Fibroblast of lung (primary cell): ENCODE results near the gene PIAS2. TPM values are rescaled to one million over a fixed set of nuclear protein-coding genes. Genes with fewer than 3 reads are reported as not detected.

ENCODE experiments used
- DNase-seq, 2 donors: peaks; one replicate each; pipeline versions ENCODE4 v3.0.0 to v3.0.0-alpha.2; 2010; ENCODE audit warnings: low read depth in 2 of 2
- H2AFZ ChIP-seq: 2 replicates; pipeline ENCODE4 v1.5.1; 2012; ENCODE audit warnings: low read length, control low read depth, inconsistent platforms
- H3K27ac ChIP-seq: 2 replicates; pipeline ENCODE4 v1.5.1; 2011; ENCODE audit warnings: low read length, control low read depth; ENCODE audit not compliant: insufficient read depth
- H3K27me3 ChIP-seq: 2 replicates; pipeline ENCODE4 v1.5.1; 2011; ENCODE audit warnings: mild to moderate bottlenecking, low read length; ENCODE audit not compliant: control insufficient read depth, insufficient read depth
- H3K36me3 ChIP-seq: 2 replicates; pipeline ENCODE4 v1.5.1; 2011; ENCODE audit warnings: low read length; ENCODE audit not compliant: control insufficient read depth, insufficient read depth
- H3K4me1 ChIP-seq: 2 replicates; pipeline ENCODE4 v1.5.1; 2011; ENCODE audit warnings: low read length; ENCODE audit not compliant: control insufficient read depth, insufficient read depth; ENCODE audit errors: extremely low read depth
- H3K4me2 ChIP-seq: 2 replicates; pipeline ENCODE4 v1.5.1; 2011; ENCODE audit warnings: low read length, control low read depth; ENCODE audit not compliant: insufficient read depth; ENCODE audit errors: extremely low read depth
- H3K4me3 ChIP-seq, 4 experiments: fragments of 200-600 bp in 1 of 4; sonication (generic) in 1 of 4; replicated peaks in 1 of 4; 2 replicates each; pipeline ENCODE4 v1.5.1; 2011 to 2016; ENCODE audit warnings: low read length in 4 of 4, low read depth in 3 of 4, mild to moderate bottlenecking in 3 of 4, control low read depth in 2 of 4, inconsistent platforms in 1 of 4, mixed read lengths in 1 of 4; ENCODE audit not compliant: insufficient read depth in 1 of 4; ENCODE audit errors: control extremely low read depth in 1 of 4
- H3K79me2 ChIP-seq: 2 replicates; pipeline ENCODE4 v1.5.1; 2012; ENCODE audit warnings: mild to moderate bottlenecking, low read length, inconsistent platforms; ENCODE audit not compliant: control insufficient read depth, insufficient read depth
- H3K9ac ChIP-seq: 2 replicates; pipeline ENCODE4 v1.5.1; 2011; ENCODE audit warnings: mild to moderate bottlenecking, low read length, control low read depth; ENCODE audit not compliant: insufficient read depth
- H3K9me3 ChIP-seq: 2 replicates; pipeline ENCODE4 v1.5.1; 2012; ENCODE audit warnings: low read depth, low read length; ENCODE audit not compliant: control insufficient read depth, insufficient read depth
- H4K20me1 ChIP-seq: 2 replicates; pipeline ENCODE4 v1.5.1; 2011; ENCODE audit warnings: low read length; ENCODE audit not compliant: control insufficient read depth, insufficient read depth; ENCODE audit errors: extremely low read depth
- CTCF ChIP-seq, 2 donors: IDR thresholded peaks in 1 of 2; conservative IDR thresholded peaks in 1 of 2; 1 replicate in 1 of 2; 2 replicates in 1 of 2; pipeline ENCODE4 v1.5.1; 2011 to 2012; ENCODE audit warnings: low read length in 2 of 2, control low read depth in 1 of 2, inconsistent platforms in 1 of 2, low read depth in 1 of 2, mild to moderate bottlenecking in 1 of 2
- EZH2 ChIP-seq: IDR thresholded peaks from 2 replicates; pipeline ENCODE4 v1.5.1; 2012; ENCODE audit warnings: low read length, control low read depth, mild to moderate bottlenecking; ENCODE audit errors: missing control alignments
- polyA plus RNA-seq, 2 donors: library from polyadenylated mRNA; depleted of rRNA in 1 of 2; stranded (reverse) in 1 of 2; unstranded in 1 of 2; fragments of >200 nt; gene quantifications; 2 replicates each; pipeline ENCODE4 v1.2.1, GENCODE V29; 2011 to 2012; ENCODE audit warnings: missing spikeins in 1 of 2
- total RNA-seq: library from RNA; depleted of rRNA; stranded (reverse); fragments of >200 nt; gene quantifications from 2 replicates; pipeline ENCODE4 v1.2.1, GENCODE V29; 2014

PIAS2 gene
- total and polyA plus RNA-seq, 2 donors (not counting 1 experiment from before 2014, with no cell fraction given): 14.4 to 23.1 TPM

DNA sequence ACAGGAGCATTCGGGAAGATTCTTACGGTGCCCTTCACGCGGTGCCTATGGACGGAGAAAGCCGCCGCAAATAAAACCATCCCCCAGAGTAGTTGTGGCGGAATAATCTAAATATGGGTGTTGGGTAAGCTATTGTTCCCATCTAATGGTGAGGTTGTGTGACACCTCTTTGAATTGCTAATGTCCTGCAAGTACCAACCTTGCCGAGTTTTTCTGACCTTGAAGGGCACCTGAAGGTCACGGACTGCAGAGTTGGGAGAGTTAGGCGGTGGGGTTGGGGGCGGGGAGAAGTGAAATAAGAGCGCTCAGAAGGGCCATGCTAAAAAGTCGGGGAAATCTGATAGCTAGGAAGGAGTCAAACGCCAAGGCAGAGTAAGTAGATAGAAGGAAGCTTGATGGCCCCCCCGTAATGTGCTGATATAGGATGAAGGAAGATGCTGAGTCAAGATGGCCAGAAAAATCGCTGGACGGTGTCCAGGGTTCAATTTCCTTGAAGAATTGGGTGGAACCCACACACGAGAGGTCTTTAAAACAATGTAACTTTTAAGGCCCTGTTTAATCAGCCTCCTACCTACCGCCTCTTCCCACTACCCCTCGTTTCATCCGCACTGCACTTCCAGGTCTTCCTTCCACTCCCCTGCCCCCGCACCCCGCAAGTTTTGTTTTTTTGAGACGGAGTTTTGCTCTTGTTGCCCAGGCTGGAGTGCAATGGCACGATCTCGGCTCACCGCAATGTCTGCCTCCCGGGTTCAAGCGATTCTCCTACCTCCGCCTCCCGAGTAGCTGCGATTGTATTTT, 695 bp upstream of the PIAS2 start:
- H2AFZ ChIP-seq: peak overlapping the region; percentile 90
- H3K36me3 ChIP-seq: no peaks in the 10 kb centered on the region
- no peaks in the 10 kb centered on the region for H4K20me1 ChIP-seq
- DNase-seq: peak; percentile 33 to 61
- H3K4me3 ChIP-seq: peak overlapping the region; percentile 58 to 88 (median 78)
- H3K4me2 ChIP-seq: peak overlapping the region; percentile 94
- H3K79me2 ChIP-seq: peaks cover 29% of the 10 kb centered on the region
- no peak for TF ChIP-seq EZH2
- no peak for TF ChIP-seq CTCF (conservative IDR thresholded peaks at IDR 0.05 in 1 of 2, IDR thresholded peaks at IDR 0.05 in 1 of 2; ENCODE audit: low read depth in 1 of 2, low read length in 2 of 2)
- H3K27ac ChIP-seq: peak overlapping the region; percentile 42
- no peaks in the 10 kb centered on the region for H3K4me1 ChIP-seq
- no peaks in the 10 kb centered on the region for H3K9me3 ChIP-seq
- peak overlapping the region; percentile 84 for H3K9ac ChIP-seq
- no peaks in the 10 kb centered on the region for H3K27me3 ChIP-seq

DNA sequence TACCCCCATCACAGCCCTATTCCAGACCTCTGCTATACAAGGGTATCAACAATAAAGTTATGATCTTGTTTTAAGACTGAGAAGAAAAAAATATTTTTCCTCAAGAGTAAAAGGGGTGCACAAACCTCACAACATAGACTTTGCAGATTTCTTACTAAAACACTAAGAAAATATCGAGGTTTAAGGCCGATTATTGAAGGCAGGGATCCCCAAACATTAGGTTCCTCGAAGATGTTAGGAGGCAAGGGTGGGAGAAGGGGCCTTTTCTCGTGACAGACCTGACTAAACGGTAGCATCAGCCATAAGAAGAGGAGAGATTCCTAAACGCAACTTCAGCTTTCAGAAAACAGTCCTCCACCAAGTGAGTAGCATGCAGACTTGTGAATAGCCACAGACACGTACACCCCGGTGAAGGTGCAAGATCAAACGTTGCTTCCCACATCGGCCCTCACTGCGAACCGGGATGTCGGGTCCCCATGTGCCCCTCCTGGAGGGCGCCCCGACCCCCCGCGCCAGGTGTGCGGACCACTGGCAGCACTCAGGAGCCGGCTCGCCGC, 678 bp downstream of the PIAS2 start:
- Histone ChIP-seq H3K9me3 (no peaks in the 10 kb centered on the region), H3K27me3 (no peaks in the 10 kb centered on the region), H3K4me2 (peak overlapping the region; percentile 84), H3K27ac (peak overlapping the region; percentile 61), H3K36me3 (no peaks in the 10 kb centered on the region), H3K79me2 (peaks cover 36% of the 10 kb centered on the region), H3K9ac (peak overlapping the region; percentile 63), H3K4me1 (no peaks in the 10 kb centered on the region), H2AFZ (peak overlapping the region; percentile 93), H4K20me1 (no peaks in the 10 kb centered on the region), H3K4me3 (peak overlapping the region; percentile 67 to 99 (median 86))
- TF ChIP-seq EZH2 (no peak), CTCF (conservative IDR thresholded peaks at IDR 0.05 in 1 of 2, IDR thresholded peaks at IDR 0.05 in 1 of 2; ENCODE audit: low read depth in 1 of 2, low read length in 2 of 2) (no peak)
- DNase-seq: peak; percentile 40 to 42

DNA sequence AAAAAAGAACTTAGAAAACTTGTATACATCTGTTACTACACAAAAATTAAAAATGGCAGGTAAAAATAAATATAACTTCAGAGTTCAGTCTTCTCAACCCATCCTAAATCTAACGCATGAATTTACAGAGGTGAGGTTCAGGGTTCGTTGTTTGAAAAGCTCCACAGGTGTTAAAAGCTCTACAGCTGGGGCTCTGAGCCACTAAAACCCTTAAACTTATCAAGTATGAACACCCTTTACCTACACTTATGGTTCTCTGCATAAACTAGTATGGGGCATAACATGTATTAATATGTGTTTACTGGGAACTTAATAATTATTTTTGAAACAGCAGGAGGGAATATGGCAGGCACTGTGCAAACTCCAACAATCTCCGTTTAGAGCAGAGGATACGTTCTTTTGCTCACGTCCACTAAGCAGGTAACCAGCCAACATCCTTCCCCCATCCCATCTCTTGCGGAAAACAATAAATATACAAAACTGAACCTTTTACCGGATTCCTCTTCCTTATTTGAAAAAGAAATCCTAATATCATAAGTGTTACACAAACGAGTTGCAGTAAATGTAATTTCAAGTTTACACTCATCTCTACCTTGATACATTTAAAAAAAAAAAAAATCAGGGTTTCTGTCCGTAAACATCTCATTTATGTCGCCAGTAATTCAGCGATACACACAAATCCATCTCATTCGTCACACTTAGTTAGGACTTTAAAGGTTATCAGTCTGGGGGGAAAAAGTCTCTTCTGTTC, 1.3 kb downstream of the PIAS2 start:
- Histone ChIP-seq H3K4me1 (no peaks in the 10 kb centered on the region), H3K79me2 (peaks cover 37% of the 10 kb centered on the region), H3K9me3 (no peaks in the 10 kb centered on the region), H3K27ac (no peak overlapping the region), H2AFZ (no peak overlapping the region), H3K4me2 (peak overlapping the region; percentile 84), H3K4me3 (peak overlapping the region; percentile 67 to 99 (median 86)), H3K36me3 (no peaks in the 10 kb centered on the region), H4K20me1 (no peaks in the 10 kb centered on the region), H3K27me3 (no peaks in the 10 kb centered on the region), H3K9ac (no peak overlapping the region)
- no peak for DNase-seq
- TF ChIP-seq EZH2: no peak
- no peak for TF ChIP-seq CTCF (conservative IDR thresholded peaks at IDR 0.05 in 1 of 2, IDR thresholded peaks at IDR 0.05 in 1 of 2; ENCODE audit: low read depth in 1 of 2, low read length in 2 of 2)
